K562 (cell line): ENCODE data around the gene PRRC2C. TPM values are rescaled to one million over a fixed set of nuclear protein-coding genes. Genes with fewer than 3 reads are reported as not detected.

Source experiments
- CHD4 ChIP-seq: fragments of 200-600 bp; sonication (generic); IDR thresholded peaks from 3 replicates; pipeline ENCODE4 v1.6.1; 2012; ENCODE audit warnings: low read depth, mild to moderate bottlenecking, mixed read lengths, low read length, inconsistent platforms; ENCODE audit not compliant: insufficient read depth, insufficient replicate concordance, poor library complexity, severe bottlenecking
- MEF2D ChIP-seq: conservative IDR thresholded peaks from 2 replicates; pipeline ENCODE4 v1.6.1; 2016; ENCODE audit warnings: low read depth, missing genetic modification characterization, missing compliant biosample characterization
- PYGO2 ChIP-seq: fragments of 450-650 bp; IDR thresholded peaks from 2 replicates; pipeline ENCODE4 v1.6.1; 2016; ENCODE audit warnings: mild to moderate bottlenecking, missing genetic modification characterization, moderate library complexity, missing compliant biosample characterization
- ZBTB8A ChIP-seq: fragments of 450-650 bp; IDR thresholded peaks from 2 replicates; pipeline ENCODE4 v1.6.1; 2018; ENCODE audit warnings: mild to moderate bottlenecking, moderate library complexity; ENCODE audit not compliant: partially characterized antibody
- ZEB2 ChIP-seq: fragments of 450-650 bp; IDR thresholded peaks from 2 replicates; pipeline ENCODE4 v1.6.1; 2016
- polyA plus RNA-seq, 8 experiments: library from polyadenylated mRNA; depleted of rRNA in 4 of 8; stranded (reverse) in 5 of 8; unstranded in 3 of 8; fragments of >200 nt; fragmentation: Nextera tagmentation in 2 of 8; fragmentation: Illumina TruSeq in 1 of 8; extraction: Ambion mirVana in 2 of 8; extraction: Trizol in 1 of 8; gene quantifications; 2 replicates each; pipeline versions ENCODE4 v1.2.1 to v1.2.3, GENCODE V29; 2011 to 2014; ENCODE audit warnings: inconsistent platforms in 1 of 8, missing spikeins in 1 of 8
- total RNA-seq, 7 experiments: library from RNA; depleted of rRNA in 6 of 7; stranded (reverse); fragments of >200 nt in 6 of 7; fragmentation: Illumina TruSeq in 2 of 7; extraction: Trizol in 2 of 7; gene quantifications; 2 replicates each; pipeline versions ENCODE4 v1.2.1 to v1.2.3, GENCODE V29; 2011 to 2021; ENCODE audit warnings: low replicate concordance in 1 of 7
- TF ChIP-seq, protein P1 (sequence below): fragments of 200-800 bp; sonication (Bioruptor generic); IDR thresholded peaks from 2 replicates; pipeline ENCODE4 v1.6.1; 2016; ENCODE audit warnings: missing genetic modification characterization, missing compliant biosample characterization
- TF ChIP-seq, protein P2 (sequence below), 2 experiments: fragments of 450-650 bp; formaldehyde crosslinking in 1 of 2; IDR thresholded peaks; 2 replicates each; pipeline versions ENCODE4 v1.4.0 to v1.6.1; 2014 to 2020; ENCODE audit warnings: mild to moderate bottlenecking in 2 of 2, borderline replicate concordance in 1 of 2, low read depth in 1 of 2
- TF ChIP-seq, protein P3 (sequence below): fragments of 250-450 bp; sonication (Bioruptor Pico); IDR thresholded peaks from 2 replicates; pipeline ENCODE4 v1.8.0; 2022; ENCODE audit warnings: inconsistent platforms, mild to moderate bottlenecking, moderate library complexity, borderline replicate concordance

PRRC2C gene
- total and polyA plus RNA-seq, 9 of the 15 experiments (the other 6 are each of a cell fraction or from before 2014, with no cell fraction given): 61.9 to 237 (median 105) TPM

- TF ChIP-seq, protein P1, sequence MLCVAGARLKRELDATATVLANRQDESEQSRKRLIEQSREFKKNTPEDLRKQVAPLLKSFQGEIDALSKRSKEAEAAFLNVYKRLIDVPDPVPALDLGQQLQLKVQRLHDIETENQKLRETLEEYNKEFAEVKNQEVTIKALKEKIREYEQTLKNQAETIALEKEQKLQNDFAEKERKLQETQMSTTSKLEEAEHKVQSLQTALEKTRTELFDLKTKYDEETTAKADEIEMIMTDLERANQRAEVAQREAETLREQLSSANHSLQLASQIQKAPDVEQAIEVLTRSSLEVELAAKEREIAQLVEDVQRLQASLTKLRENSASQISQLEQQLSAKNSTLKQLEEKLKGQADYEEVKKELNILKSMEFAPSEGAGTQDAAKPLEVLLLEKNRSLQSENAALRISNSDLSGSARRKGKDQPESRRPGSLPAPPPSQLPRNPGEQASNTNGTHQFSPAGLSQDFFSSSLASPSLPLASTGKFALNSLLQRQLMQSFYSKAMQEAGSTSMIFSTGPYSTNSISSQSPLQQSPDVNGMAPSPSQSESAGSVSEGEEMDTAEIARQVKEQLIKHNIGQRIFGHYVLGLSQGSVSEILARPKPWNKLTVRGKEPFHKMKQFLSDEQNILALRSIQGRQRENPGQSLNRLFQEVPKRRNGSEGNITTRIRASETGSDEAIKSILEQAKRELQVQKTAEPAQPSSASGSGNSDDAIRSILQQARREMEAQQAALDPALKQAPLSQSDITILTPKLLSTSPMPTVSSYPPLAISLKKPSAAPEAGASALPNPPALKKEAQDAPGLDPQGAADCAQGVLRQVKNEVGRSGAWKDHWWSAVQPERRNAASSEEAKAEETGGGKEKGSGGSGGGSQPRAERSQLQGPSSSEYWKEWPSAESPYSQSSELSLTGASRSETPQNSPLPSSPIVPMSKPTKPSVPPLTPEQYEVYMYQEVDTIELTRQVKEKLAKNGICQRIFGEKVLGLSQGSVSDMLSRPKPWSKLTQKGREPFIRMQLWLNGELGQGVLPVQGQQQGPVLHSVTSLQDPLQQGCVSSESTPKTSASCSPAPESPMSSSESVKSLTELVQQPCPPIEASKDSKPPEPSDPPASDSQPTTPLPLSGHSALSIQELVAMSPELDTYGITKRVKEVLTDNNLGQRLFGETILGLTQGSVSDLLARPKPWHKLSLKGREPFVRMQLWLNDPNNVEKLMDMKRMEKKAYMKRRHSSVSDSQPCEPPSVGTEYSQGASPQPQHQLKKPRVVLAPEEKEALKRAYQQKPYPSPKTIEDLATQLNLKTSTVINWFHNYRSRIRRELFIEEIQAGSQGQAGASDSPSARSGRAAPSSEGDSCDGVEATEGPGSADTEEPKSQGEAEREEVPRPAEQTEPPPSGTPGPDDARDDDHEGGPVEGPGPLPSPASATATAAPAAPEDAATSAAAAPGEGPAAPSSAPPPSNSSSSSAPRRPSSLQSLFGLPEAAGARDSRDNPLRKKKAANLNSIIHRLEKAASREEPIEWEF (CRISPR knock-in tag): no peak
- TF ChIP-seq ZBTB8A: no peak
- TF ChIP-seq, protein P2, sequence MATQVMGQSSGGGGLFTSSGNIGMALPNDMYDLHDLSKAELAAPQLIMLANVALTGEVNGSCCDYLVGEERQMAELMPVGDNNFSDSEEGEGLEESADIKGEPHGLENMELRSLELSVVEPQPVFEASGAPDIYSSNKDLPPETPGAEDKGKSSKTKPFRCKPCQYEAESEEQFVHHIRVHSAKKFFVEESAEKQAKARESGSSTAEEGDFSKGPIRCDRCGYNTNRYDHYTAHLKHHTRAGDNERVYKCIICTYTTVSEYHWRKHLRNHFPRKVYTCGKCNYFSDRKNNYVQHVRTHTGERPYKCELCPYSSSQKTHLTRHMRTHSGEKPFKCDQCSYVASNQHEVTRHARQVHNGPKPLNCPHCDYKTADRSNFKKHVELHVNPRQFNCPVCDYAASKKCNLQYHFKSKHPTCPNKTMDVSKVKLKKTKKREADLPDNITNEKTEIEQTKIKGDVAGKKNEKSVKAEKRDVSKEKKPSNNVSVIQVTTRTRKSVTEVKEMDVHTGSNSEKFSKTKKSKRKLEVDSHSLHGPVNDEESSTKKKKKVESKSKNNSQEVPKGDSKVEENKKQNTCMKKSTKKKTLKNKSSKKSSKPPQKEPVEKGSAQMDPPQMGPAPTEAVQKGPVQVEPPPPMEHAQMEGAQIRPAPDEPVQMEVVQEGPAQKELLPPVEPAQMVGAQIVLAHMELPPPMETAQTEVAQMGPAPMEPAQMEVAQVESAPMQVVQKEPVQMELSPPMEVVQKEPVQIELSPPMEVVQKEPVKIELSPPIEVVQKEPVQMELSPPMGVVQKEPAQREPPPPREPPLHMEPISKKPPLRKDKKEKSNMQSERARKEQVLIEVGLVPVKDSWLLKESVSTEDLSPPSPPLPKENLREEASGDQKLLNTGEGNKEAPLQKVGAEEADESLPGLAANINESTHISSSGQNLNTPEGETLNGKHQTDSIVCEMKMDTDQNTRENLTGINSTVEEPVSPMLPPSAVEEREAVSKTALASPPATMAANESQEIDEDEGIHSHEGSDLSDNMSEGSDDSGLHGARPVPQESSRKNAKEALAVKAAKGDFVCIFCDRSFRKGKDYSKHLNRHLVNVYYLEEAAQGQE (IDR thresholded peaks at IDR 0.05; ENCODE audit: borderline replicate concordance): no peak
- TF ChIP-seq, protein P2 (CRISPR knock-in tag; IDR thresholded peaks at IDR 0.05; ENCODE audit: low read depth): no peak
- TF ChIP-seq CHD4: no peak
- TF ChIP-seq ZEB2: no peak
- TF ChIP-seq, protein P3, sequence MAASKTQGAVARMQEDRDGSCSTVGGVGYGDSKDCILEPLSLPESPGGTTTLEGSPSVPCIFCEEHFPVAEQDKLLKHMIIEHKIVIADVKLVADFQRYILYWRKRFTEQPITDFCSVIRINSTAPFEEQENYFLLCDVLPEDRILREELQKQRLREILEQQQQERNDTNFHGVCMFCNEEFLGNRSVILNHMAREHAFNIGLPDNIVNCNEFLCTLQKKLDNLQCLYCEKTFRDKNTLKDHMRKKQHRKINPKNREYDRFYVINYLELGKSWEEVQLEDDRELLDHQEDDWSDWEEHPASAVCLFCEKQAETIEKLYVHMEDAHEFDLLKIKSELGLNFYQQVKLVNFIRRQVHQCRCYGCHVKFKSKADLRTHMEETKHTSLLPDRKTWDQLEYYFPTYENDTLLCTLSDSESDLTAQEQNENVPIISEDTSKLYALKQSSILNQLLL (CRISPR knock-in tag): no peak
- no peak for TF ChIP-seq PYGO2 (tag)
- no peak for TF ChIP-seq MEF2D (tag)
- TF ChIP-seq, all 486 proteins: peak for 0
These were observed 102.9 kb downstream of the PRRC2C start (continued) for GRCh38 chr1:171588230-171588629.
